ENCODE measurements around the gene AK3. TPM values are rescaled to one million over a fixed set of nuclear protein-coding genes. Genes with fewer than 3 reads are reported as not detected.

Gene AK3
- total RNA-seq, 1 experiment from 2014 or later: 27.7 TPM

DNA sequence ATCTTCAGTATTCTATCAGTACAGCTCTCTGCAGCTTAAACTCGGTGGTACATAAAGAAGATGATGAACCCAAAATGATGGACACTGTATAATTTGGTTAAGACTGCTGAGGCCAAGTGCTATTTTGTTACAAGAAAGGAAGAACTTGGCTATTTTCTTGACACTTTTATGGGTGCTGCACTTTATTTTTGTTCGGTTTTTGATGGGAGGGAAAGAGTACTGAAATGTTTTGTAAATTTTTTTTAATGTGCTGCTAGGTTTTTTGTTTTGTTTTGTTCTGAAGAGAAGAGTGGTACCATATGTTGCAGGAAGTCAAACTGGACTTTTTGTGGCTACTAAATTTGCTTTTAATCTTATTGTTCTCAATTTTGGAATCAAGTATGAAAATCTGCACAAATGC, 35.0 kb downstream of the AK3 start:
- DNase-seq (ENCODE audit: low spot score): no peak

DNA sequence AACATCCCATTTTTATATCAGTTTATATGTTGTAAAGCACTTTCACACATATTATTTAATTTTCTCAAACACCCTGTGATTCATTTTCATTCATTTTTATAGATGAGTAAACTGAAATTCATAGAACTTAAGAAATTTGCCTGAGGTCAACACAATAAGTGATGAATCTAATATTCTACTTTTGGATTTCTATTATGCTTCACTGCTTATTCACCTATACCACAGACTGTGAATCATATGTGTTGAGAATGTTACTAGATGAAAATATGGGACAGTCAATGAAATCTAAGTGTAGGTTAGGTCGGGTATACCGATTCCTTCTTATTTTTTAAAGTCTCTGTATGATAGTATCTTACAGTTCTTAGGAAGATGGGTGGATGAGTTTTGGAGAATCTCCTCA, 36.9 kb downstream of the AK3 start:
- DNase-seq (ENCODE audit: low spot score): no peak

DNA sequence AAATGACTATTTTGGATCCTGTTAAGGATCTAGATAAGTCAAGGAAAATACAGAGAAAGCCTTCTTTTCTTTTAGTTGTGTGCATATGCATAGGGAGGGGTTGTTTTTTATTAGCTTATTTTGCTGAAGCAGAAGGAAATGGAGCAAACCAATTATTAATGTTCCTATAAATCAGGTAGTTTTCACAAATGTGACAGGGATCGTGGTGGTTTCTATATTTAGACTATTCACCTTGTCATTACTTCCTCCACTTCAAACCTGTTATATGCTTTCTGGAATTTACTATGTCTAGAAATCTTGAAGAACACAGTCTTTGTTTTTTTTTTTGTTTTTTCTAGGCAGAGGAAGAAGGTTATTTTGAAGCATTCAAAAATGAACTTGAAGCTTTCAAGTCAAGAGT, 39.5 kb downstream of the AK3 start:
- no peak for DNase-seq (ENCODE audit: low spot score)

DNA sequence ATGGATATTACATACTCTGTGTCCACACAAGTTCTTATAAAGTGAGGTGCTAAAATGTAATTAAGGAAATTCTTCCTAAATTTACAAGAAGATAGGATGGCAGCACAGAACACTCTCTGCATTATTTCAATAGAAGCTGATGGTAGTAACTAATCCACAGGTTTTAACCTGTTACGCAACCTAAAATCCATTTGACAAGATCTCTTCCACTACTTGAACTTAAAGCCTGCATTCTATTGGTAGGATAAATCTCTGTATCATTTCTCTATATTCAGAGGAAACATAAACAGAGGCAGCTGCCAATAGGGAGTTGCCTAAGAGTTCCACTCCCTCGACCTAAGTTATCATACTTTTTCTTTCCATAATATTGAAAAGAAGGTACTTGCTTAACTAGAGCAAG, 40.1 kb downstream of the AK3 start:
- no peak for DNase-seq (ENCODE audit: low spot score)

DNA sequence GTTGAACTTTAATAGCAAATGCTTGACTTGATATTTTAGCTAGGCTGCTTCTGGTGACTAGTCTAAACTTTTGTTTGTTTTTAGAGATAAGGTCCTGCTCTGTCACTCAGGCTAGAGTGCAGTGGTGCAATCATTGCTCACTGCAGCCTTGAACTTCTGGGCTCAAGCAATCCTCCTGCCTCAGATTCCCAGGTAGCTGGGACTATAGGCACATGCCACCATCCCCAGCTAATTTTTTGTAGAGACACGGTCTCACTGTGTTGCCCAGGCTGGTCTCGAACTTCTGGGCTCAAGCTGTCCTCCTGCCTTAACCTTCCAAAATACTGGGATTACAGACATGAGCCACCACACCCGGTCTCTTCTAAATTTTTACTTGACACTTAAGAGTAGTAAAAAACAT, 40.9 kb downstream of the AK3 start:
- no peak for DNase-seq (ENCODE audit: low spot score)

DNA sequence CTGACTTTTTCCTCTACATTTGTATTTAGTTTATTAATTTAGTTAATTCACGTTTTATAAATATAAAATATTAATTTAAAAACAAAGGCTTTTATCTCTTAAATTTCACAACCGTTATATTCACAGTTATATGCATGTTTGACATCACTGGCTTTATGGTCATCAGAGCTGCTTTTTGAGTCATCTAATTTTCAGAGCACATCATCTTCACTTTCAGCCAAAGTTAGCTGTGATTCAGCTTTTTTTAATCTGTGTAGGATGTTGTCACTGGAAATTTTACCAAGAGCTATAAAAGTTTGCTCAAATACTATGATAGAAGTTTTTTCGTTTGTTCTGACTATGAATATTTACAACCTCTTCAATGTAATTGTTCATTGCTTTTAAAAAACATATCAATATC, 49.2 kb downstream of the AK3 start:
- DNase-seq (ENCODE audit: low spot score): no peak

DNA sequence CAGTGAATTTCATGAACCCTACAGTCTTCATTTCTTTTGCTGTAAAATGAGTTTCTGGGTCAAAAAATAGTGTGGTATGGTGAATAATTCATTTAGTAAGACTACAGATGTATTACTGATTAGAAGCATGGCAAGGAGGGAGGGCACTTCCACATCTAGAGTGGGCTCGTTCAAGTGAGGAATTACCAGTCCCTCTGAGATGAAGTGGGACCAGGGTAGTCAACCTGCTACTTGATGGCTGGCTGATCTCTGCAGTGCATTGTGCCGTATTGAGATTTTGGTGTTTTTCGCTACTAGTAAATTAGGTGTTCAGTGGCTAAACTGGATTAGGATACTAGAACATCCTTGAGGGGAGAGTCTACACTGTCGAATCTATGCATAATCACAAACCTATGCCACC, 50.9 kb downstream of the AK3 start:
- DNase-seq (ENCODE audit: low spot score): no peak

DNA sequence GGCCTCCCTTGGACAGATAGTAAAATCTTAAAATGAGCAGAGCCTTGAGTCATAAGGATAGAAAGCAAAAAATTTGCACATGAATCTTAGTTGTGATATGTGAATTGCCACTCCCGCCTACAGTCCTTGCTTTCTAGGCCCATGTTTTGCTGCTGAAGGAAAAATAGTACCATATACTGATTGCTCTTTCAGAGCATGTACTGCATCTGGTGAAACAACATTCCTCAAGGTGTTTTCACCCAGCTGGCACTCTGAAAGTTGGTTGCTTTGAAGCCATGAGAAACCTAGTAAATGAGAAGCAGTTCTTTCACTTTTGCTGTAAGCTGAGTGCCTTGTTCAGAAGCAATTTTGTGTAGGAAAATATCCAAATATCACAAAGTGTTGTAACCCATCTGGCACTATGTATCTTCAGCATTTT, 51.3 kb downstream of the AK3 start:
- DNase-seq (ENCODE audit: low spot score): no peak

DNA sequence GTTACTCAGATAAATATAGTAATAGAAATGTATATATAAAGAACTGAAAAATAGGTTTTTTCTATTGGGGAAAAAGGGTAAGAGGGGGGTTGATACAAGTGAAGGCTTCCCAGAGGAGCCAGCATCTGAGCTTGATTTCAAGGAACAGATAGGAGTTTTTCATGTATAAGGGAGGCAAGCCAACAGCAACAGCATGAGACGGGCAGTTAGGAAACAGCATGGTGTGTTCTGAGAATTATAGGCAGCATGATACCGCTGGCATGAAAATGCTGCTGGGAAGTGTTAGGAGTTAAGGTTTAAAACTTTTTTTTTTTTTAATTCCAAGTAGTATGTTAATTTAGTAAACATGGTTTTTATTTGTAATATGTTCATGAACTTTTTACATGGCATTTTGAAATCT, 52.0 kb downstream of the AK3 start:
- DNase-seq (ENCODE audit: low spot score): no peak

DNA sequence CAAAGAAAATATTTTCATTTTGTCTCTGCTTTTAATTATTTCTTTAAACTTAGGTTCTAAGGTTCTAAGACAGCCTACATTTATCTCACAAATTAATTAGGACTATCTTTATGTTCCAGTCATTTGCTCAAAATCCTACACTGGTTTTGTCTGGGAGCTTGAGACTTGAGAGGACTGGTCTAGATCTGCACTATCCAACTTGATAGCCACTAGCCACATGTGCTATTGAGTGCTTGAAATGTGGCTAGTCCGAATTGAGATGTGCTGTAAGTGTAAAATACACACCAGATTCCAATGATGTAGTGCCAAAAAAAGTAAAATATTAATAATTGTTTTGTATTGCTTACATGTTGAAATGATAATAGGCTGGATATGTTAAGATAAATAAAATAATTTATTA, 54.4 kb downstream of the AK3 start:
- no peak for DNase-seq (ENCODE audit: low spot score)

DNA sequence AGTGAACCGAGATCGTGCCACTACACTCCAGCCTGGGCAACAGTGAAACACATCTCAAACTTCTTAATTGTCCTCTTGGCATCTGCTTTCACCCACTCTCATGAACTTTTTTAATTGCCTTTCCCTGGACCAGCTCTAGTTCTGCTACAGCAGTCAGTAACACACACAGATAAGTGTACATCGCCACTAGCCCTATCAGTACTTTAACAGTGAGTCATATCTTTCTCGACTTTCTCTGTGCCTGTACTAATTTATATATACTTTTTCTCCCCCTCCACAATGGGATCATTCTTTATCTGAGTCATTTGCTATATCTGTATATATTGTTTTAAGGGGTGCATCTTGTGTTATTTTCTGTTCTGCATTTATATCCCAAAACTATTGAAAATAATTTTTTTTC, 54.9 kb downstream of the AK3 start:
- DNase-seq (ENCODE audit: low spot score): no peak

DNA sequence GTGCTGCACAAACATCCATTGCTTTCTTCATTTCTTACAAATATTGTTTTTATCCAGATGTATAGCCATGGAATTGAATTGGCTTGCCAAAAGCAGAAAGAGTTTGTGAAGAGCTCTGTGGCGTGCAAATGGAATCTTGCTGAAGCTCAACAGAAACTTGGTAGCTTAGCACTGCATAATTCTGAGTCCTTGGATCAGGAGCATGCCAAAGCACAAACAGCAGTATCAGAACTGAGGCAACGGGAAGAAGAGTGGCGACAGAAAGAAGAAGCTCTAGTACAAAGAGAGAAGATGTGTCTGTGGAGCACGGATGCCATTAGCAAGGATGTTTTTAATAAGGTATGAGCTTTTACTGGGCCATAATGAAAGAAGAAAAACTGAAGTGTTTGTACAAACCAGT, 56.2 kb downstream of the AK3 start:
- DNase-seq (ENCODE audit: low spot score): no peak

DNA sequence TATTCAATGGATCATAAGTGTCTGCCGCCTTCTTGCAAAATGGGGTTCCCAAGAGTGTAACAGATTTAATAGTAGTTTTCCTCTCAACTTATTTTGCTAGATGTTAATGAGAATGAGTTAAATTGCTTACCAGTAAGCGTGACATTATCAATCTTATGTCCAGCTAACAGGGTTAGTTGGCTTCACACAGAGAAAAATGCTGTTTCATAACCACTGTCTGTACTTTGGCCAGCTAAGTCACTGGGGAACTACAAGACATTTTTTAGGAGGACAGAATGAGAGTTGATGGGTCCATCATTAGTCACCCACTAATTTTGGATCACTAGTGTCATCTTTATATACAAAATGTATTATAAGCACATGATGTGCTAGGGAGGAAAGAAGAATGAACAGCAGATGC, 60.3 kb downstream of the AK3 start:
- no peak for DNase-seq (ENCODE audit: low spot score)

DNA sequence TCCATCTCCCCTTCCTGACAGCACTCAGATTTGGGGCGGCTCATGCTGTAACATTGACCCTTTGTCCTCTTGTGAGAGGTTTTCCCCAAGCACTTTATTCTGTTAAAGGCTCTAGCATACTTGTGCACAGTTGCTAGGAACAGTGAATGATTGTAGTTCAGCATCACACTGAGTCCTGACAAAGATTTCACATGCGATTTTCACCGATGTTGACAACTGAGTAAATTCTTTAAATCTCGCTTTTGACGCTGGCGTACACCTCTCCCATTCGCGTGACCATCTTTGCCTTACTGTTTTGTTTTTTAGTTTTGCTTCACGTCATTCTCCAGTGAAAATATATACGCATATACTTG, 60.9 kb downstream of the AK3 start:
- no peak for DNase-seq (ENCODE audit: low spot score)

DNA sequence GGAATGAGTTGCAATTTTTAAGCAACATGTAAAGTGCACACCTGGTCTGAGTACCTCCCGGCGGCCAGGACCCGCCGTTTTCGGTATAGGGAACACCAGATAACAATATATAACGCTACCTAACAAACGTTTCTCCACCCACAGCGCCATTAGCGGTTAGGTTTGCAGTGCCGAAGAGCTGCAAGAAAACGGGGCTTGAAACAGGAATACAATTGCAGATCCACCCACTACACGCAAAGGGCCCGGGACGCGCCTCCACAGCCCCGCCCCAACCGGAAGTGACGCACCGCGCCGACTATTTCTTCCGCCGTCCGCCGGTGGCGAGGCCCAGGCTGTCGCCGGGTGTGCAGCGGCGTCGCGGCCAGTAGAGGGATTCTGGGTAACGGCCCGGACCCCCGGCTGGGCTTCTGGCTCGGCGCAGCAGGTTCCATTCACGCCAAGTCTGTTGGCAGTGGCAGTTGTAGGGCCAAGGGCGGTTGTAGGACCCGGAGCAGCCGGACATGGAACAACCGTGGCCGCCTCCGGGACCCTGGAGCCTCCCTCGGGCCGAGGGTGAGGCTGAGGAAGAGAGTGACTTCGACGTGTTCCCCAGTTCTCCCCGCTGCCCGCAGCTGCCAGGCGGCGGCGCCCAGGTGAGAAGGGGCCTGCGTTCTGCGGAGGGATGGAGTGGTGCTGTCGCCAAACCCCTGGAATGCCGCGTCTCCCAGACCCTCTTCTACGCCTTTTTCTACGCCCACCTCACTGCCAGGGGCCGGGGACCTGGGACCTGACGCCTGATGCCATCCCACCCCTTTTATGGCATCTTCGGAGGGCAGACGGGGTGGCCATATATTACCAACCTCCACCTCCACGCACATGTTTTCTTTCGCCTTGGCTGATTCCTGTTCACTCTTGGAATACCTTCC, 61.5 kb downstream of the AK3 start, which contains the start of gene CDC37L1:
Gene CDC37L1 (plus strand): TSS at position 302 of the 905 bp plus-strand sequence. CDS start 199 bp downstream, at position 501.
- peak; percentile 89 for DNase-seq (ENCODE audit: low spot score)

DNA sequence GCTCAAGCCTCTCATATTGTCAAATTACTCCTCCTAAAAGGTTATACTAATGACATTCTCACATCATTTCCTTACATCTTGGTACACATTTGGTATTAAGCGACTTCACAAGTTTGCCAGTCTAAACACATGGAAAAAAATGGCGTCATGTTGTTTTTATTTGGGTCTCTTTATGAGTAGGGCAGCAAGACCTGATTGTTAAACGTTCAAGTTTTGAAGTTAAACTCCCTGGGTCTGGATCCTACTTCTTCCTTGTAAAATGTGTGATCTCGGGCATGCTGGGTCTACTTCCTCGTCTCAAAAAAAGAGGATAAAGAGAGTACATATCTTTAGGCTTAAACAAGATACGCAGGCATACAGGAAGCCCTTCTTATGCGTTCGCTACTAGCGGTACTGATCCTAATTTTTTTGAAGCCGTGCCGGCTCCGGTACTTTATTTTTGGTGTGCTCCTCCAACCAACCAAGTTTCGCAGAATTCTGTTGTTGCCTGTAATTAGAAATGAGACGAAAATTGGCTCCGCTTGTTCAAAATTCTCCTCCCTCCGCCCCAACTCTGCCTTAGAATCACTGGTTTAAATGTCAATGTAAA, 62.2 kb downstream of the AK3 start:
- no peak for DNase-seq (ENCODE audit: low spot score)

DNA sequence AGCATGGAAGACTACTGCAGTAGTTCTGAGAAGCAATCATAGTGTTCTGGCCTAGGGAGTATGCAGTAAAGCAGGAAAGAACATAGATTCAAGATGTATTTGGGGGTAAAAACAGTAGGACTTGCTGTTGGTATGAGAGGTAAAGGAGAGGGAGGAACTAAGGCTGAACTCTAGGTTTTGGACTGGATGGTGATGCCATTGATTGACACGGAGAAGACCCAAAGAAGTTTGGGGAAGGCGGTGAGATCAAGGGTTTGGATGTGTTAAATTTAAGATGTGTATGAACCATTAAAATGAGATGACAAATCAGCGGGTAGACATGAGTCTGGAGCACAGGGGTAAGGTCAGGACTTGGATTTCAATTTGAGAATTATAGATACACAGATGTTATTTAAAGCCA, 63.6 kb downstream of the AK3 start:
- no peak for DNase-seq (ENCODE audit: low spot score)

DNA sequence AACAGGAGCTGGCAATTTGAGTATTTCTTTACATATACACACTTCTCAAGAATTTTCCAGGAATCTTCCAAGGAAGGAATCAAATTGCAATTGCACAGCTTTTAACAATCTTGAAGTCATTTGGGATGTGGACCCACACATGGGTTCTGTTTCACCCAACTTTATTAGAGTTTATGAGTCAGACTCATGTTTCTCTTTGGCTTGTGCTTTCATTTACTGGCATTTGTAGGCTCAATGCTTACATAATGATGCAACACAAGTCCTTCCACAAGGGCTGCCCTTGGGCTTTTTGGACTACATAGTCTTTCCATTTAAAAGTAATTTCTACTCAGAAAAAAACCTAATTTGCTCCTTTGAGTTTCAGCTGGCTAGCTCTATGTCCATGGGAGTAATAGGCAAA, 66.2 kb downstream of the AK3 start:
- DNase-seq (ENCODE audit: low spot score): peak; percentile 83

DNA sequence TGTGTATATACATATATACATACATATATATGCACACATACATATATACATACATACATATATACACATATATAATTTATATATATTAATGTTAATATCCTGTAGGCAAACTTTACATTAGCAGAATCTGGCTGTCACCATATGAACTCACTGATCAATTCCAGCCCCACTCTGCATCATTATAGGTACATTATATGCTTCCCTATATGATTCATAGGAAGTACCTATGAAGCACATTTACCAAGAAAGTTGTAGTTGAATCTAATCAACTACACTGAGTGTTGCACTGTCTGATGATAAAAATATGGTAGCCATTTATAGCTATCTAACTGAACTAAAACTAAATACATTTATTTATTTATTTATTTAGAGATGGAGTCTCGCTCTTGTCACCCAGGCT, 69.3 kb downstream of the AK3 start:
- DNase-seq (ENCODE audit: low spot score): no peak

DNA sequence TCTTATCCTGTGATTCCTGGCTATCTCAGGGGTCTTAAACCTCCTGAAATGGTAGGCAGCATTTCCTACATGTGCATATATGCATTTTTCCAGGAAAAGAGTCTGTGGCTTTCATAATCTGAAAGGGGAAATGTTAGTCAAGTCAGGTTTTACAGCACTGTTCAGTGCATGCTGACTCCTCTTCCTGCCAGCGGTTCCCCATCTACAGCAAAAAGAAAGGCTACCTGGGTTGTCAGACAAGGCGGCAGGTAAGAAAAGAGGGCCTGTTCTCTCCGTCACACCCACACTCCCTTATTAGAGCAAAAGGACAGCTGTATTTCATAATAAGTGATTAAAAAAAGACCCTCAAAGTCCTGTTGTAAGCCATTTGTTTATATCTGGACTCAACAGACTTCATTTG, 70.4 kb downstream of the AK3 start:
- DNase-seq (ENCODE audit: low spot score): no peak

DNA sequence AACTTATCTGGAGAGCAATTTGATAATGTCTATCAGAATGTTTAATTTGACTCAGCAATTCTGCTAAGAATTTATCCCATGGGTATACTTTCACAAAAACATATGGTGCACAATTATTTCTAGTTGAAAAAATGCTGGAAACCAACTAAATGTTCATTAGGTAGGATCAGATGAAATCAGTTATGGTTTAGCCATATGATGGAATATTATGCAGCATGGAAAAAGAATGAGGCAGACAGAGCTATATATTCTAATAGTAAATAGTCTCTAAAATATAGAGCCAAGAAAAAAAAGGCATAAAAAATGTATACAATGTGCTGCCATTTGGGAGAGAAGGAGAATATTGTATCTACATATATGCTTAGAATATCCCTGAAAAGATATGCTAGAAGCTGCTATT, 71.1 kb downstream of the AK3 start:
- no peak for DNase-seq (ENCODE audit: low spot score)

DNA sequence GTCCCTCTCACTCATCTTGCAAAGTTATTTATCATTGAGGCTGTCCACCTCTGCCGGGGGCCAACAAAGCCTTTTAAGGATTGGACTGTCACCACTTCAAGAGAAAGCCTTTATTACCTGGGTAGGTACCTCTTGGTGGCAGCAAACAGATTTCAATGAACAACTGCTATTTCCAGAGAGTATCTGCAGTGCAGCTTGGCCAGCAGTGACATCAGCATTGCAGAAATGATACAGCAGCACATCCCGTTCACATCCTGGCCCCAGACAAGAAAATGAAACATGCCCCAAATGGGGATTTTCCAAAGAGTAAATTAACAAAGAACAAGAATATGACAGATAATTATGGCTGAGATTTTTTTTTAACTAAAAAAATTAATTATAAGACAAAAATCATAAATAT, 72.4 kb downstream of the AK3 start:
- no peak for DNase-seq (ENCODE audit: low spot score)

DNA sequence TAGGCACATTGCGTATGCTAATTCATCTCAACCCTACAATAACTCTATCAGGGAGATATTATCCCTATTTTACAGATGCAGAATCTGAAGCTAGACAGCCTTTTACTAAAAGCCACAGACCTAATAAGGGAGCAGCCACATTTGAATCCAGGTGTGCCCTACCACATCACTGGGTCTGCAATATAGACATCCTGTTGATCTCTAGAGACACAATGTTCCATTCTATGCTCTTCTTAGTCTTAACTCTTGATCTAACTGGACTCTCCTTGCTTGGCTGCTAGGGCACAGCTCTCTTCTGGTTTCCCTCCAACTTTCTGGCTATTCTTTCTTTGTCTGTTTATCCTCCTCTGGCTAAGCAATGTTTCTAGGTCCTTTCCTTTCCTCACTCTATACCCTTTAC, 73.3 kb downstream of the AK3 start:
- DNase-seq (ENCODE audit: low spot score): no peak

Measured in H4 (cell line).